ENCODE measurements around the gene PDK4. TPM values are rescaled to one million over a fixed set of nuclear protein-coding genes. Genes with fewer than 3 reads are reported as not detected.

Gene PDK4
- total RNA-seq, 2 donors from 2014 or later, result 79.5 to 316 TPM

- ATAC-seq (ENCODE audit: insufficient number of reproducible peaks, low FRiP score, low read depth), result no peak
These were observed 34.6 kb upstream of the PDK4 start for GRCh38 chr7:95630702-95631458.

GRCh38 chr7:95628831-95629439 is 32.6 kb upstream of the PDK4 start:
- Histone ChIP-seq H3K4me1 (ENCODE audit: control insufficient read depth in 1 of 2, low read depth in 2 of 2) (peaks cover 11 to 32% of the 10 kb centered on the region in 2 donors), H3K4me3 (no peak overlapping the region), H3K27me3 (replicated peaks; ENCODE audit: insufficient read depth) (no peaks in the 10 kb centered on the region), H3K27ac (peak overlapping the region; percentile 36 to 41), H3K9me3 (no peaks in the 10 kb centered on the region), H3K36me3 (no peaks in the 10 kb centered on the region)
- no peak for DNase-seq (ENCODE audit: low spot score)
- peak; percentile 52 for ATAC-seq (ENCODE audit: insufficient number of reproducible peaks, low FRiP score, low read depth)
- TF ChIP-seq CTCF (IDR thresholded peaks at IDR 0.05), result peak; percentile 30

More at GRCh38 chr7:95630702-95631458, 34.6 kb upstream of the PDK4 start:
- H3K36me3 ChIP-seq, result no peaks in the 10 kb centered on the region
- peaks cover 11 to 32% of the 10 kb centered on the region in 2 donors for H3K4me1 ChIP-seq (ENCODE audit: control insufficient read depth in 1 of 2, low read depth in 2 of 2)
- no peak overlapping the region for H3K4me3 ChIP-seq
- no peak for DNase-seq (ENCODE audit: low spot score)
- no peak overlapping the region for H3K27ac ChIP-seq
- H3K27me3 ChIP-seq (replicated peaks; ENCODE audit: insufficient read depth), result no peaks in the 10 kb centered on the region
- no peaks in the 10 kb centered on the region for H3K9me3 ChIP-seq
- TF ChIP-seq CTCF (IDR thresholded peaks at IDR 0.05), result no peak

GRCh38 chr7:95623788-95624187 is 27.5 kb upstream of the PDK4 start:
- H3K27me3 ChIP-seq (replicated peaks; ENCODE audit: insufficient read depth), result no peaks in the 10 kb centered on the region
- no peak for ATAC-seq (ENCODE audit: insufficient number of reproducible peaks, low FRiP score, low read depth)
- peaks cover 7 to 9% of the 10 kb centered on the region in 2 donors for H3K4me1 ChIP-seq (ENCODE audit: control insufficient read depth in 1 of 2, low read depth in 2 of 2)
- no peak for DNase-seq (ENCODE audit: low spot score)
- no peak for TF ChIP-seq CTCF (IDR thresholded peaks at IDR 0.05)
- H3K9me3 ChIP-seq, result no peaks in the 10 kb centered on the region
- H3K4me3 ChIP-seq, result no peak overlapping the region
- no peak overlapping the region for H3K27ac ChIP-seq
- no peaks in the 10 kb centered on the region for H3K36me3 ChIP-seq

DNA sequence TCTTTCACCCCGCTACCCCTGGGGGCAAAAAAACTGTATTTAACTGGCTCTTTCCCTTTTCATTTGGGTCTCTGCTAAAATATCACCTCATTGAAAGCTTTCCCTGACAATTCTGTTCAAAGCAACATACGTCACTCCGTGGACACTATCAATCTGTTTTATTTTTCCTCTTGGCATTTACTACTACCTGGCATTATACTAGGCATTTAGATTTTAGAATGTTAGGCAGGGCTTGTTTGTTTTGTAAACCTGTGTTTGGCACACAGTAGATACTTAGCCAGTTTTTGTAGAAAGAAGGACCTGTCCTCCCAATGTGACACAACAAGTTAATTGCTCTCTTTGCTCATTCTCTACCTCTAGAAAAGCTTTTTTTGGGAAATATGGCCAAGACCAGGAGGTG is 26.5 kb upstream of the PDK4 start:
- DNase-seq (ENCODE audit: low spot score) (no peak), ATAC-seq (ENCODE audit: insufficient number of reproducible peaks, low FRiP score, low read depth) (no peak)
- Histone ChIP-seq H3K27ac (no peak overlapping the region), H3K36me3 (no peaks in the 10 kb centered on the region), H3K27me3 (replicated peaks; ENCODE audit: insufficient read depth) (no peaks in the 10 kb centered on the region), H3K4me1 (ENCODE audit: control insufficient read depth in 1 of 2, low read depth in 2 of 2) (peaks cover 0 to under 1% of the 10 kb centered on the region in 2 donors), H3K4me3 (no peak overlapping the region), H3K9me3 (no peaks in the 10 kb centered on the region)
- no peak for TF ChIP-seq CTCF (IDR thresholded peaks at IDR 0.05)

DNA sequence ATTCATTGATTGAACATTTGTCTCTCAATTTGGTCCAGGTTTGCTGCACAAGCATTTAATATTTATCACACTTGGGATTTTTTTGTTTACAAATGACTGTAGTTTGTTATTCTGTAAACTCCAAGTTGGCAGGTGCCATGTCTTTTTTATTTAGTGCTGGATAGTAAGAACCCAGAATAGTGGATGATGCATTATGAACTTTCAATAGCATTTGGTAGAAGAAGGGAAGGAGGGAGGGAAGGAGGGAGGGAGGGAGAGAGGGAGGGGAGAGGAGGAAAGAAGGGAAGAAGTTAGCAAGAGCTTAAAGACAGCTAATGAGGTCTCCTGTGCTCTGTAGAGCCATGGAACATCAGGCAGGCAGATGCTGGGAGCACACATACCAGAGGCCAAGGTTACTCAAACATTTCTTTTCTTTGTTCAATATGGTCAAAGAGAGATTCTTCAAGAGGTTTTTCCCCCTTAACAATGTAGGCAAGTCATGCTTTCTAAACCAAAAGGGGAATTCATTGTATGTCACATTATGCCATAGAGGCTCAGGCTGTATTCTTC is 25.8 kb upstream of the PDK4 start:
- no peak for TF ChIP-seq CTCF (IDR thresholded peaks at IDR 0.05)
- no peaks in the 10 kb centered on the region for H3K36me3 ChIP-seq
- H3K4me1 ChIP-seq (ENCODE audit: control insufficient read depth in 1 of 2, low read depth in 2 of 2), result no peaks in the 10 kb centered on the region
- no peak for ATAC-seq (ENCODE audit: insufficient number of reproducible peaks, low FRiP score, low read depth)
- no peak for DNase-seq (ENCODE audit: low spot score)
- H3K27ac ChIP-seq, result no peak overlapping the region
- H3K4me3 ChIP-seq, result no peak overlapping the region
- no peaks in the 10 kb centered on the region for H3K9me3 ChIP-seq
- no peaks in the 10 kb centered on the region for H3K27me3 ChIP-seq (replicated peaks; ENCODE audit: insufficient read depth)
